A549 (cell line): ENCODE data around the gene ST8SIA5. TPM values are rescaled to one million over a fixed set of nuclear protein-coding genes. Genes with fewer than 3 reads are reported as not detected.

Experiments
- ATAC-seq, 2 experiments: fragments of 200-7000 bp in 1 of 2; fragments of >200 bp in 1 of 2; cut with Nextera tagmentation in 1 of 2; cut with Tn5 transposase in 1 of 2; 3 replicates each; pipeline versions ENCODE4 v1.8.0 to v1.9.1; 2018 to 2020; ENCODE audit warnings: mild to moderate bottlenecking in 1 of 2, moderate library complexity in 1 of 2
- CTCF ChIA-PET: fragments of 300-600 bp; sonication (Branson Sonifier 250); formaldehyde crosslinking; extraction: SDS; loops from one replicate; lab custom pipeline; 2021; ENCODE audit warnings: antibody characterized with exemption, inconsistent platforms; lab: Yijun Ruan, JAX
- POLR2A ChIA-PET: fragments of 350-600 bp; formaldehyde crosslinking; extraction: SDS; loops from one replicate; lab custom pipeline; 2021; ENCODE audit warnings: antibody characterized with exemption, inconsistent platforms; lab: Yijun Ruan, JAX
- DNase-seq, 2 experiments: peaks; one replicate each; pipeline versions ENCODE4 v3.0.0 to v3.0.0-alpha.2; 2011 to 2016; ENCODE audit warnings: low read depth in 1 of 2, low spot score in 1 of 2
- FAIRE-seq: peaks from 2 replicates; lab custom pipeline; 2011; peaks lifted over from hg19 to GRCh38; lab: Jason Lieb, UNC
- H3K27ac ChIP-seq, 2 experiments: fragments of >200 bp; sonication (Bioruptor Twin); formaldehyde crosslinking; 3 replicates each; pipeline ENCODE4 v1.5.1; 2016 to 2017
- H3K4me1 ChIP-seq: fragments of >200 bp; sonication (Bioruptor Twin); formaldehyde crosslinking; 3 replicates; pipeline ENCODE4 v1.6.1; 2016
- H3K4me2 ChIP-seq: fragments of >200 bp; sonication (Bioruptor Twin); formaldehyde crosslinking; 3 replicates; pipeline ENCODE4 v1.6.1; 2016
- H3K4me3 ChIP-seq: fragments of >200 bp; sonication (Bioruptor Twin); formaldehyde crosslinking; 3 replicates; pipeline ENCODE4 v1.5.1; 2016
- H3K9me3 ChIP-seq: fragments of >200 bp; sonication (Bioruptor Twin); formaldehyde crosslinking; 3 replicates; pipeline ENCODE4 v1.6.1; 2016
- CBX2 ChIP-seq: fragments of 200-600 bp; sonication (generic); IDR thresholded peaks from 2 replicates; pipeline ENCODE4 v1.6.1; 2016; ENCODE audit warnings: low read depth, mild to moderate bottlenecking, borderline replicate concordance
- CHD4 ChIP-seq: fragments of 200-600 bp; sonication (generic); IDR thresholded peaks from 2 replicates; pipeline ENCODE4 v1.6.1; 2016; ENCODE audit warnings: antibody characterized with exemption, mild to moderate bottlenecking, borderline replicate concordance
- EHF ChIP-seq: fragments of 250-450 bp; sonication (Bioruptor Pico); IDR thresholded peaks from 2 replicates; pipeline ENCODE4 v1.5.0; 2020; ENCODE audit warnings: mild to moderate bottlenecking
- FOSL2 ChIP-seq, 2 experiments: fragments of 450-650 bp in 1 of 2; fragments of >200 bp in 1 of 2; sonication (Bioruptor Twin) in 1 of 2; formaldehyde crosslinking; IDR thresholded peaks; 2 replicates each; pipeline versions ENCODE4 v1.5.0 to v1.6.1; 2016 to 2020; ENCODE audit warnings: mild to moderate bottlenecking in 1 of 2, moderate library complexity in 1 of 2
- FOXS1 ChIP-seq: fragments of 250-450 bp; sonication (Bioruptor Pico); IDR thresholded peaks from 2 replicates; pipeline ENCODE4 v1.5.0; 2020; ENCODE audit warnings: mild to moderate bottlenecking, moderate library complexity
- GATA3 ChIP-seq: IDR thresholded peaks from 2 replicates; pipeline ENCODE4 v1.6.1; 2012; ENCODE audit warnings: borderline replicate concordance
- MAFK ChIP-seq: fragments of 450-650 bp; IDR thresholded peaks from 2 replicates; pipeline ENCODE4 v1.6.1; 2014; ENCODE audit not compliant: partially characterized antibody
- NPAS2 ChIP-seq: fragments of 250-450 bp; sonication (Bioruptor Pico); IDR thresholded peaks from 2 replicates; pipeline ENCODE4 v1.8.0; 2022; ENCODE audit warnings: mild to moderate bottlenecking, moderate library complexity, borderline replicate concordance
- PHF8 ChIP-seq: fragments of 200-600 bp; sonication (generic); IDR thresholded peaks from 2 replicates; pipeline ENCODE4 v1.6.1; 2016; ENCODE audit warnings: low read depth, mild to moderate bottlenecking, antibody characterized with exemption, moderate library complexity, borderline replicate concordance
- RFX5 ChIP-seq: fragments of 450-650 bp; IDR thresholded peaks from 2 replicates; pipeline ENCODE4 v1.7.1; 2014; ENCODE audit warnings: antibody characterized with exemption, mild to moderate bottlenecking, moderate library complexity
- TP53 ChIP-seq: fragments of 250-450 bp; sonication (Bioruptor Pico); IDR thresholded peaks from 2 replicates; pipeline ENCODE4 v1.5.0; 2021; ENCODE audit warnings: mild to moderate bottlenecking, moderate library complexity
- ZNF302 ChIP-seq: fragments of 250-450 bp; sonication (Bioruptor Pico); IDR thresholded peaks from 2 replicates; pipeline ENCODE4 v1.9.0; 2021; ENCODE audit warnings: inconsistent platforms, mild to moderate bottlenecking, moderate library complexity
- WGBS: methylation state at CpG from one replicate; pipeline ENCODE4 v1.1.6; 2017; ENCODE audit errors: missing lambda C conversion rate; 5-methylcytosine and 5-hydroxymethylcytosine counted together
- polyA plus RNA-seq, 4 experiments: library from polyadenylated mRNA; depleted of rRNA in 3 of 4; stranded (reverse); fragments of >200 nt; fragmentation: RNase III in 1 of 4; extraction: RNeasy Plus Mini Kit Qiagen cat#74134 plus additional on column Dnase treatment in 1 of 4; gene quantifications; 2 replicates in 3 of 4; 3 replicates in 1 of 4; pipeline ENCODE4 v1.2.3, GENCODE V29; 2011 to 2017
- TF ChIP-seq, protein P1 (sequence below): fragments of 250-450 bp; sonication (Bioruptor Pico); IDR thresholded peaks from 2 replicates; pipeline ENCODE4 v1.5.0; 2020; ENCODE audit warnings: low read depth, mild to moderate bottlenecking, moderate library complexity
- TF ChIP-seq, protein P2 (sequence below): fragments of 450-650 bp; IDR thresholded peaks from 2 replicates; pipeline ENCODE4 v1.6.1; 2014; ENCODE audit warnings: antibody characterized with exemption
- TF ChIP-seq, protein P3 (sequence below): IDR thresholded peaks from 2 replicates; pipeline ENCODE4 v1.6.1; 2012
- TF ChIP-seq, protein P4 (sequence below): fragments of 150-350 bp; IDR thresholded peaks from 2 replicates; pipeline ENCODE4 v1.6.1; 2014; ENCODE audit warnings: low read depth, mild to moderate bottlenecking, low read length
- TF ChIP-seq, protein P5 (sequence below): IDR thresholded peaks from 2 replicates; pipeline ENCODE4 v1.6.1; 2012; ENCODE audit warnings: low read depth, borderline replicate concordance

The ST8SIA5 gene
- polyA plus RNA-seq, 2 of the 4 experiments (the other 2 are of a cell fraction): not detected

DNA sequence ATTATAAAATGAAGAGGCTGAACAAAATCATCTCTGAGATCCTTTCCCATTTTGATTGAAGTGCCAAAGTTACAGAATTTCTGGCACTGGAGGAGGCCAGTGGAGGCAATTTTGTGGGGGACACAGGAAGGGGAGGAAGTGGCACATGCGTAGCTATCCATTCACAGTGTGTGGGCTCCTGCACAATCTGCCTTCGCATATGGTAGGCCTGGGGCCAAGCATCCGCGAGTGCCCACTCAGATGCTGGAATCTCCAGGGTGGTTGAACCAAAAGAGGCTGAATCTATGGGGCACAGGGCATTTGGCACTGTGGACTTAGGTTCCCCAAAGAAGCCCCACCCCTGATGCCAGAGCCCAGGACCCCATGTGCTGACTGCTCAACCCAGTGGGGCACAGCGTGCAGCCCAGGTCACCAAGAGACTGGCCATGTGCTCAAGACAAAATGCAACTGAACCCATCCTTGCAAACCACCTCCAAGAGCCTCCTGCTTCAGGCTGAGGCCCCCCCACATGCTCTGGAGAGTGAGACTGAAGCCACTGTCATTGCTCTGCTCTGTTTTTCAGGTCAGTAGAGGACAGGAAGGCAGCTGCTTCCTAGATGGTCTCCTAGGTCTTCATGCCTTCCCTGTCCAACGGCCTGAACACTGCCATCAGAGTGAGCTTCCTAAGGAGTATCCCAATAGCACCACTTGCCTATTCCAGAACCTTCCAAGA lies 28.5 kb downstream of the ST8SIA5 start:
- no peak for ATAC-seq
- FAIRE-seq: no peak

DNA sequence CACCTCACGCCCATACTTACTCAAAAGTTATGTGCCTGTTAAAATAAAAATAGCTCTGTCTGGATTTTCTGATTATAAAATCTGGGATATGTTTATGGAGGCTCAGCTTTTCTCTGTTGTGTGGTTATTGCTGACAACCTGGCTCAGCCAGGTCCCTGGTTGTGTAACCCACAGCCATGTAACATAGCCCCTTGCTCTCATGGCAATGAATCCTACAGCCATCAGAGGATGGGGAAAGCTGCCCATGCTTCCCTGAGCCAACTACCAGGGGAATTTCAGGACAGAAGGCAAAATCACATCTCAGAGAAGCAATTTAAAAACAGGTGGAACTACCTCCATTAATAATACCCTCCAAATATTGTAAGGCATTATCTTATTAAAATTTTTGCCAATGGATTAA lies 29.7 kb downstream of the ST8SIA5 start:
- H3K4me1 ChIP-seq: no peaks in the 10 kb centered on the region
- POLR2A ChIA-PET: no interaction called here
- WGBS: 33% methylated on average over 1 of the region's 1 CpG

More for the DNA sequence above, 28.5 kb downstream of the ST8SIA5 start:
- no peak for DNase-seq
- WGBS: 94% methylated on average over 3 of the region's 6 CpGs
- Histone ChIP-seq H3K4me1 (no peaks in the 10 kb centered on the region), H3K9me3 (peaks cover 4% of the 10 kb centered on the region; the same call in 1 of the 3 replicates), H3K27ac (no peak overlapping the region), H3K4me2 (no peak overlapping the region), H3K4me3 (no peak overlapping the region)
- CTCF ChIA-PET: interaction anchor here (1.0 kb wide), 1 partner anchor 37 kb away, joined by 3 read pairs; no protein-coding TSS in a partner anchor
- POLR2A ChIA-PET: no interaction called here
- no peak for TF ChIP-seq EHF
- TF ChIP-seq PHF8: no peak
- TF ChIP-seq, protein P1, sequence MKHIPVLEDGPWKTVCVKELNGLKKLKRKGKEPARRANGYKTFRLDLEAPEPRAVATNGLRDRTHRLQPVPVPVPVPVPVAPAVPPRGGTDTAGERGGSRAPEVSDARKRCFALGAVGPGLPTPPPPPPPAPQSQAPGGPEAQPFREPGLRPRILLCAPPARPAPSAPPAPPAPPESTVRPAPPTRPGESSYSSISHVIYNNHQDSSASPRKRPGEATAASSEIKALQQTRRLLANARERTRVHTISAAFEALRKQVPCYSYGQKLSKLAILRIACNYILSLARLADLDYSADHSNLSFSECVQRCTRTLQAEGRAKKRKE (CRISPR knock-in tag): no peak
- TF ChIP-seq ZNF302: no peak
- no peak for TF ChIP-seq CBX2

DNA sequence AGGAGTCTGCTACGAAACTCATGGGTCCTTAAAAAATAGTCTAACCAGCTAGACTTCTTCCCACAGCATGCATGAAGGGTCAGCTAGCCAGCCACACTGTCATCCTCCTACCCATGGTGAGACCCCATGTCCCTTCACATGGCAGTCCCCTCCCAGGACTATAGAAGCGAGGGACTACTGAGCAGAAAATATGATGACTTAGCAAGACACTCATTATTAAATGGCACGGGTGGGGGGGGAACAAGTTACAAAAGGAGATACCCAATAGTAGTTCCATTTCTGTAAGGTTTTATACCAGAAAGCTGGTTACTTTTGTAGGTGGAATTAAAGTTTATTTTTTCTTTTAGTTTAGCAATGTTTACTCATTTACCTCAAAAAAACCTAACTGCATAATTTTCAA lies 31.5 kb downstream of the ST8SIA5 start:
- 74% methylated on average over 3 of the region's 3 CpGs for WGBS

More for the DNA sequence above, 29.7 kb downstream of the ST8SIA5 start:
- DNase-seq (no peak), ATAC-seq (no peak), FAIRE-seq (no peak)
- TF ChIP-seq GATA3 (no peak), NPAS2 (CRISPR knock-in tag) (no peak), ZNF302 (no peak), TP53 (CRISPR knock-in tag) (no peak), FOXS1 (CRISPR knock-in tag) (no peak), FOSL2 (IDR thresholded peaks at IDR 0.05) (no peak), FOSL2 (CRISPR knock-in tag; IDR thresholded peaks at IDR 0.05) (no peak), CHD4 (no peak)
- TF ChIP-seq, protein P2, sequence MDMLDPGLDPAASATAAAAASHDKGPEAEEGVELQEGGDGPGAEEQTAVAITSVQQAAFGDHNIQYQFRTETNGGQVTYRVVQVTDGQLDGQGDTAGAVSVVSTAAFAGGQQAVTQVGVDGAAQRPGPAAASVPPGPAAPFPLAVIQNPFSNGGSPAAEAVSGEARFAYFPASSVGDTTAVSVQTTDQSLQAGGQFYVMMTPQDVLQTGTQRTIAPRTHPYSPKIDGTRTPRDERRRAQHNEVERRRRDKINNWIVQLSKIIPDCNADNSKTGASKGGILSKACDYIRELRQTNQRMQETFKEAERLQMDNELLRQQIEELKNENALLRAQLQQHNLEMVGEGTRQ: no peak
- TF ChIP-seq, protein P3, sequence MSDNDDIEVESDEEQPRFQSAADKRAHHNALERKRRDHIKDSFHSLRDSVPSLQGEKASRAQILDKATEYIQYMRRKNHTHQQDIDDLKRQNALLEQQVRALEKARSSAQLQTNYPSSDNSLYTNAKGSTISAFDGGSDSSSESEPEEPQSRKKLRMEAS: no peak
- TF ChIP-seq, protein P4, sequence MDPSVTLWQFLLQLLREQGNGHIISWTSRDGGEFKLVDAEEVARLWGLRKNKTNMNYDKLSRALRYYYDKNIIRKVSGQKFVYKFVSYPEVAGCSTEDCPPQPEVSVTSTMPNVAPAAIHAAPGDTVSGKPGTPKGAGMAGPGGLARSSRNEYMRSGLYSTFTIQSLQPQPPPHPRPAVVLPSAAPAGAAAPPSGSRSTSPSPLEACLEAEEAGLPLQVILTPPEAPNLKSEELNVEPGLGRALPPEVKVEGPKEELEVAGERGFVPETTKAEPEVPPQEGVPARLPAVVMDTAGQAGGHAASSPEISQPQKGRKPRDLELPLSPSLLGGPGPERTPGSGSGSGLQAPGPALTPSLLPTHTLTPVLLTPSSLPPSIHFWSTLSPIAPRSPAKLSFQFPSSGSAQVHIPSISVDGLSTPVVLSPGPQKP: no peak
- CTCF ChIA-PET: no interaction called here
- Histone ChIP-seq H3K4me2 (no peak overlapping the region), H3K27ac (no peak overlapping the region), H3K4me3 (no peak overlapping the region), H3K9me3 (peaks cover 4% of the 10 kb centered on the region; the same call in 1 of the 3 replicates)

More for the DNA sequence above, 31.5 kb downstream of the ST8SIA5 start:
- no peak for ATAC-seq
- no peak overlapping the region for H3K4me3 ChIP-seq
- no peaks in the 10 kb centered on the region; the same call in 2 of the 3 replicates for H3K9me3 ChIP-seq
- CTCF ChIA-PET: interaction anchor here (0.7 kb wide), 1 partner anchor 111 kb away, joined by 3 read pairs; no protein-coding TSS in a partner anchor
- DNase-seq: no peak
- FAIRE-seq: no peak
- H3K4me2 ChIP-seq: no peak overlapping the region
- POLR2A ChIA-PET: no interaction called here
- no peak overlapping the region for H3K27ac ChIP-seq
- peak; percentile 48 for TF ChIP-seq MAFK
- TF ChIP-seq, protein P5, sequence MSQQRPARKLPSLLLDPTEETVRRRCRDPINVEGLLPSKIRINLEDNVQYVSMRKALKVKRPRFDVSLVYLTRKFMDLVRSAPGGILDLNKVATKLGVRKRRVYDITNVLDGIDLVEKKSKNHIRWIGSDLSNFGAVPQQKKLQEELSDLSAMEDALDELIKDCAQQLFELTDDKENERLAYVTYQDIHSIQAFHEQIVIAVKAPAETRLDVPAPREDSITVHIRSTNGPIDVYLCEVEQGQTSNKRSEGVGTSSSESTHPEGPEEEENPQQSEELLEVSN: no peak
- TF ChIP-seq RFX5: no peak
- no peak for TF ChIP-seq GATA3
- no peaks in the 10 kb centered on the region for H3K4me1 ChIP-seq
